OCI-LY1 (cell line): Measurements from ENCODE around the gene LMO1.

Experiments
- CTCF ChIP-seq: fragments of 200-600 bp; sonication (generic), shearing (Covaris generic); IDR thresholded peaks from 2 replicates; pipeline ENCODE4 v1.5.1; 2017; ENCODE audit warnings: mild to moderate bottlenecking, antibody characterized with exemption, low read length, moderate library complexity, mixed read lengths
- EZH2 ChIP-seq: fragments of 200-600 bp; sonication (generic), shearing (Covaris generic); IDR thresholded peaks from 2 replicates; pipeline ENCODE4 v1.8.0; 2017; ENCODE audit warnings: borderline replicate concordance, mixed run types, mild to moderate bottlenecking, antibody characterized with exemption, low read length, moderate library complexity, mixed read lengths

- TF ChIP-seq CTCF (no peak), EZH2 (no peak)
These were observed 7.2 kb downstream of the LMO1 start for GRCh38 chr11:8256271-8257002.
